GM15510 (cell line): ENCODE measurements around the gene CFAP298.

Source experiments
- POLR2A ChIP-seq: IDR thresholded peaks from 3 replicates; pipeline ENCODE4 v1.6.1; 2011; ENCODE audit warnings: borderline replicate concordance; ENCODE audit not compliant: insufficient read length; ENCODE audit errors: extremely low read depth

CFAP298 gene

DNA sequence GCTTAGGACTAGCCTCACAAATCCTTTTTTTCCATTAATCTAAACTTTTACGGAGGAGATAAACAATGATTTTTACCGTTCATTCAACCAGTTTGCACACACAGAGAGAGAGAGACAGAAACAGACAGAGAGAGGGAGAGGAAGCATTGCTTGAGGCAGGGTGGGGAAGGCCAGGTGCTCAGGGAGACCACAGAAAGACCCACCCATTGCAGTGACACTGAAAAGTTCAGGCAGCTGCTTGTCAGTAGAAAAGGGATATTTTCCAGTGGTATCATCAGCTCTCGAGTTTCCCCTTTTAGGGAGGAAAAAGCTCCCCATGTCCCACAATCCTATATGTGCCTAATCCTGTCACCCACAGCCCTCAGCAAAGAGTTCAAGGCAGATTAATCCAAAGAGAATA, 54.1 kb downstream of the CFAP298 start:
- TF ChIP-seq POLR2A, result no peak

DNA sequence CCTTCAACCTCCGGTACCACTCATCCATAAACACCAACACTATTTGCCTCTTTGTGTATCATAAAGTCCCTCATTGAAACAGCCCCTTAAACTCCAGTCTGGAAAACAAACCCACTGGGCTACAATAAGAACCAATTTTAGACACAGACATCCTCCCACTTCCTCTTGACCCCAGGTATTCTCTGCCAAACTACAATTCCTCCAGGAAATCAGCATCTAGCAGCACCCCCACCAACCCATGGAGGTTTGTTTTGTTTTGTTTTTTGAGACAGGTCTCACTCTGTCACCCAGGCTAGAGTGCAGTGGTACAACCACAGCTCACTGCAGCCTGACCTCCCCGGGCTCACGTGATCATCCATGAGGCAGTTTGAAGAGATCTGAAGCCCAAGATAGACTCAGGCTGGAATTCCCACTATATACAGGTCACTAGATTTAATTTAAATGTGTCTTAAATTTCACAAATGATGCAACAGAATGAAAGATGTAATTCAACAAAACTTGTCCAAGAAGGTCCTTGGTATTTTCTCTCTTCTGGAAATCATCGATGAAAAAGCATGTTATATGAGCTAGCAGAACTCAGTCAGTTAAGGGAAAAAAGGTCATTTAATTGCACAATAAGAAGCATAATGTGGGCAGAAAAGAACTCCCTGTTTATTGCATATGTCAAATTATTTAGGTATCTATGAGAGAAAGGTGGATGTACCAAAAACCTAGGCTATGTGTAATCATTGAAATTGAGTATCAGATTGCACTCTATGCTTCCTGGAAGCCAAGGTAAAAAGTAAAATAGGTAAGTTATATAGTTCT, 57.1 kb downstream of the CFAP298 start:
- no peak for TF ChIP-seq POLR2A

DNA sequence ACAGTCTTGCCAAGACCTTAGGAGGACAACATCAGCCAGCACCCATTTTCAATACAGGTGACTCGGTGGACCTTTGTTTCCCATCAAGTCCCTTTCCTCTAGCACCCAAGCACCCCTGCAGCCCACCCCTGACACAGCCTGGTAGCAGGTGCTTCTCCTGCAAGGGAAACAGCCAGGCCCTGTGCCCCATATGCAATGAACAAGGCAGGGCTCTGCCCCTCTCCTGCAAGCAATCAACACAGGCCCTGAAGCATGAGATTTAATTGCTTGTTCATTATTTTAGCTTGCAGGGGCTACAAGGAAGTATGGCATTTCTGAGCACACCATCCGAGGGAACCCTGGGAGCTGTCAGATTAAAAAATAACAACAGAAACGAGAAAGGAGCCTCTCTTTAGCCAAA, 62.3 kb downstream of the CFAP298 start:
- no peak for TF ChIP-seq POLR2A

DNA sequence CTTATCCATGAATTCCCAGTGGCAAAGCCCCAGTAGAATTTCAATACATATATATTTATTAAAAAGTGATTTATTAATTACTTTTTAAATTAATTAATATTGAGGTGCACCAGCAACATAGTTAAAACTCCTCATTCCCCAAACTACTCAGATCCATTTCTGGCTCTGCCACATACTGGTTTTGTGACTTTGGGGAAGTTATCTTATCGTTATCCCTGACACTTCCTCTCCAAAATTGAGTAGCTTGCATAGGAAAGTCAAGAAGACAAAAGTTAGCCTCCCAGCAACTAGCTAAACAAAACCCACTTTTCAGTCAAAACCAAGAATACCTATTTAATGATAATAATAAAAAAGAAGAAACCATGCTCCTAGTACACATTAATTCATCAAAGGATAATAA, 62.7 kb downstream of the CFAP298 start:
- TF ChIP-seq POLR2A, result no peak
